Endothelial cell of umbilical vein (primary cell): ENCODE data around the gene SEMA4C.

Source experiments
- EZH2 ChIP-seq: IDR thresholded peaks from 2 replicates; pipeline ENCODE4 v1.6.1; 2012; ENCODE audit warnings: borderline replicate concordance, low read depth, mild to moderate bottlenecking, moderate library complexity, low read length, inconsistent platforms; ENCODE audit not compliant: severe bottlenecking
- POLR2A ChIP-seq: IDR thresholded peaks from 2 replicates; pipeline ENCODE4 v1.6.1; 2012; ENCODE audit warnings: low read depth, mild to moderate bottlenecking, control low read depth, low read length

DNA sequence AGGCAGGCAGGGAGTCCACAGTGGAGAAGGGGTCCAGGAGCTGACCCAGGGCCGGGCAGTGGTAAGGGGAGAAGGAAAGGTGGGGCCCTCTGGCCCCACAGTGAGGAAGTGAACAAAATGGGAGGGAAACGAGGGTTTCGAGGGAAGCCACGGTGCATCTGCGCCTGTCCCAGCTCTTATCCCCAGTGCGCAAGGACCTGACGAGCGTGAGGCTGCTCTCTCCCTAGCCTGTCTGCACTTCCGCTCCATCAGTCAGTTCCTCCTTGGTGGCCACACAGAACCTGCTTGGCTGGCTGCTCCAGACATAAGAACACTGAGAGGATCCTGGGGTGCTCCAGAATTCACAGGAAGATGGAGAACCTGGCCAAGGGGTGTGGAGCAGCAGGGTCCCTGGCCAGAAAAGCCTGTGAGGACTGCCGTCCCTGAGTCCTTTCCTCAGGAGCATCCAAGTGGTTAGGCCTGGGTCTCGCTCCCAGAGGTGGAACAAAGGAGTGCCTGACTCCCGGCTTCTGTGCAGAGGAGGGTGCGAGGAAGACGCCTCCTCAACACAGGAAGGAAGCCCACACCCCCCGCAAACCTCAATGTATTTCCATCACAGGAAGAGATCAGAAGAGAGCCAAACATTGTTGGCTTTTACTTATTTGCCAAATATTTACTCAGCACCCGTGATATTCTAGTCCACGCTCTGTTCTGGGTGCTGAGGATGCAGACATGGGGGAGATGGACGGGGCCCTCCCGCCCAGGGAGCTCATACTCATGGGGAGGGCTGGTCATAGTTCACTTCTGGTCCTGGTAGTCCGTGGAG, 43.7 kb upstream of the SEMA4C start:
- TF ChIP-seq EZH2 (no peak), POLR2A (no peak)
